GM12878 (cell line): ENCODE measurements around the gene CD14. TPM values are rescaled to one million over a fixed set of nuclear protein-coding genes. Genes with fewer than 3 reads are reported as not detected.
"Not testable (repeated sequence)": the region's sequence is repeated elsewhere in the genome, so short reads cannot be mapped to it uniquely, and the experiment has no call there.

Experiments
- ATAC-seq: fragments of 200-7000 bp; cut with Tn5 transposase; 3 replicates; pipeline ENCODE4 v1.9.1; 2020; ENCODE audit warnings: mild to moderate bottlenecking, moderate library complexity
- BruUV-seq: library from RNA; stranded (reverse); fragments of 400-500 nt; replicated peaks from 2 replicates; lab custom pipeline; 2021; lab: Mats Ljungman, UMichigan
- CTCF ChIA-PET: fragments of 300-600 bp; sonication (Branson Sonifier 250); formaldehyde crosslinking; extraction: SDS; loops from one replicate; lab custom pipeline; 2021; ENCODE audit warnings: inconsistent platforms; lab: Yijun Ruan, JAX
- POLR2A ChIA-PET: fragments of 350-600 bp; formaldehyde crosslinking; extraction: SDS; loops from one replicate; lab custom pipeline; 2021; ENCODE audit warnings: inconsistent platforms; lab: Charles Lee
- RAD21 ChIA-PET: fragments of 300-600 bp; sonication (Branson Sonifier 250); formaldehyde crosslinking; loops from one replicate; lab custom pipeline; 2023; ENCODE audit warnings: antibody characterized with exemption; ENCODE audit not compliant: unreplicated experiment; lab: Charles Lee
- SMC1A ChIA-PET: fragments of 300-600 bp; sonication (Branson Sonifier 250); formaldehyde crosslinking; loops from one replicate; lab custom pipeline; 2023; ENCODE audit not compliant: unreplicated experiment, uncharacterized antibody; lab: Charles Lee
- DNase-seq: peaks from one replicate; pipeline ENCODE4 v3.0.0-alpha.2; 2011; ENCODE audit warnings: low read depth, low spot score
- FAIRE-seq: peaks from 3 replicates; lab custom pipeline; 2011; peaks lifted over from hg19 to GRCh38; lab: Jason Lieb, UNC
- H2AFZ ChIP-seq: 2 replicates; pipeline ENCODE4 v1.6.0; 2011; ENCODE audit warnings: low read depth, low read length, control low read depth; ENCODE audit not compliant: control insufficient read depth
- H3K27ac ChIP-seq: 2 replicates; pipeline ENCODE4 v1.5.1; 2011; ENCODE audit warnings: control low read depth; ENCODE audit not compliant: control insufficient read depth, insufficient read depth
- H3K27me3 ChIP-seq, 2 experiments: replicated peaks in 1 of 2; 2 replicates each; pipeline versions ENCODE4 v1.6.0 to v1.6.1; 2011; ENCODE audit warnings: low read length in 1 of 2; ENCODE audit not compliant: control insufficient read depth in 2 of 2, insufficient read depth in 2 of 2
- H3K36me3 ChIP-seq, 2 experiments: 2 replicates each; pipeline ENCODE4 v1.5.1; 2011; ENCODE audit warnings: low read length in 1 of 2; ENCODE audit not compliant: control insufficient read depth in 2 of 2, insufficient read depth in 2 of 2
- H3K4me1 ChIP-seq: 2 replicates; pipeline ENCODE4 v1.6.1; 2011; ENCODE audit warnings: mild to moderate bottlenecking, low read length, moderate library complexity, mixed read lengths; ENCODE audit not compliant: control insufficient read depth, insufficient read depth
- H3K4me2 ChIP-seq: 2 replicates; pipeline ENCODE4 v1.6.0; 2011; ENCODE audit warnings: control low read depth; ENCODE audit not compliant: control insufficient read depth, insufficient read depth
- H3K4me3 ChIP-seq: fragments of 200-600 bp; sonication (generic); 2 replicates; pipeline ENCODE4 v1.5.1; 2016
- H3K79me2 ChIP-seq: 2 replicates; pipeline ENCODE4 v1.6.0; 2011; ENCODE audit warnings: low read length; ENCODE audit not compliant: control insufficient read depth, insufficient read depth
- H3K9ac ChIP-seq: 2 replicates; pipeline ENCODE4 v1.8.0; 2011; ENCODE audit warnings: low read length, control low read depth, mixed read lengths; ENCODE audit not compliant: control insufficient read depth, insufficient read depth
- H3K9me3 ChIP-seq: replicated peaks from 3 replicates; pipeline ENCODE4 v1.5.1; 2011; ENCODE audit warnings: mild to moderate bottlenecking, low read length; ENCODE audit not compliant: control insufficient read depth, insufficient read depth
- H4K20me1 ChIP-seq: 2 replicates; pipeline ENCODE4 v1.6.0; 2011; ENCODE audit not compliant: control insufficient read depth, insufficient read depth
- HCFC1 ChIP-seq: fragments of 150-350 bp; IDR thresholded peaks from 2 replicates; pipeline ENCODE4 v1.6.1; 2014; ENCODE audit warnings: low read length
- NR2F1 ChIP-seq: fragments of 450-650 bp; conservative IDR thresholded peaks from 2 replicates; pipeline ENCODE4 v1.6.1; 2017; ENCODE audit warnings: mild to moderate bottlenecking
- SMAD5 ChIP-seq: IDR thresholded peaks from 2 replicates; pipeline ENCODE4 v1.6.1; 2016; ENCODE audit warnings: antibody characterized with exemption, low read depth
- WGBS: methylation state at CpG from one replicate; pipeline ENCODE4 v1.1.6; 2016; ENCODE audit warnings: low lambda C conversion rate; ENCODE audit not compliant: insufficient replicate concordance, insufficient coverage; ENCODE audit errors: missing lambda C conversion rate; 5-methylcytosine and 5-hydroxymethylcytosine counted together
- in situ Hi-C: fragments of 300-500 bp; cut with MboI; formaldehyde crosslinking; loops from 9 replicates; pipeline ENCODE4 v1.14.3; 2018; ENCODE audit warnings: mixed read lengths
- intact Hi-C: fragments of 100-400 bp; cut with micrococcal nuclease; formaldehyde crosslinking; loops from one replicate; pipeline ENCODE4 v1.14.2; 2022; ENCODE audit not compliant: unreplicated experiment
- polyA plus RNA-seq, 11 experiments: library from polyadenylated mRNA; depleted of rRNA in 4 of 11; unstranded in 6 of 11; stranded (reverse) in 5 of 11; fragments of >200 nt; fragmentation: Nextera tagmentation in 4 of 11; fragmentation: Illumina TruSeq in 1 of 11; extraction: Ambion mirVana in 4 of 11; extraction: Trizol in 1 of 11; gene quantifications; 1 replicate in 1 of 11; 2 replicates in 10 of 11; pipeline versions ENCODE4 v1.2.1 to v1.2.3, GENCODE V29; 2011 to 2016; ENCODE audit warnings: inconsistent platforms in 2 of 11, missing spikeins in 2 of 11, low read depth in 1 of 11
- total RNA-seq, 4 experiments: library from RNA; depleted of rRNA in 3 of 4; stranded (reverse); fragments of >200 nt in 3 of 4; fragmentation: Illumina TruSeq in 1 of 4; extraction: Trizol in 1 of 4; gene quantifications; 2 replicates each; pipeline versions ENCODE4 v1.2.1 to v1.2.3, GENCODE V29; 2013 to 2021

Gene CD14
- total and polyA plus RNA-seq, 10 of the 15 experiments (the other 5 are each of a cell fraction or from before 2014, with no cell fraction given): 0.09 to 0.72 (median 0.18) TPM; not detected in 5

- POLR2A ChIA-PET, CTCF ChIA-PET, H3K9ac ChIP-seq, H3K79me2 ChIP-seq, BruUV-seq, H3K27me3 ChIP-seq, H3K27ac ChIP-seq, FAIRE-seq, H3K4me2 ChIP-seq, DNase-seq, H3K4me3 ChIP-seq, H3K36me3 ChIP-seq, intact Hi-C loops, RAD21 ChIA-PET, in situ Hi-C loops, SMC1A ChIA-PET, H4K20me1 ChIP-seq, H2AFZ ChIP-seq, H3K9me3 ChIP-seq, ATAC-seq, H3K4me1 ChIP-seq: not testable (repeated sequence)
- 62% methylated on average over 12 of the region's 14 CpGs for WGBS
These were observed 39.9 kb downstream of the CD14 start for GRCh38 chr5:140593070-140593469.

DNA sequence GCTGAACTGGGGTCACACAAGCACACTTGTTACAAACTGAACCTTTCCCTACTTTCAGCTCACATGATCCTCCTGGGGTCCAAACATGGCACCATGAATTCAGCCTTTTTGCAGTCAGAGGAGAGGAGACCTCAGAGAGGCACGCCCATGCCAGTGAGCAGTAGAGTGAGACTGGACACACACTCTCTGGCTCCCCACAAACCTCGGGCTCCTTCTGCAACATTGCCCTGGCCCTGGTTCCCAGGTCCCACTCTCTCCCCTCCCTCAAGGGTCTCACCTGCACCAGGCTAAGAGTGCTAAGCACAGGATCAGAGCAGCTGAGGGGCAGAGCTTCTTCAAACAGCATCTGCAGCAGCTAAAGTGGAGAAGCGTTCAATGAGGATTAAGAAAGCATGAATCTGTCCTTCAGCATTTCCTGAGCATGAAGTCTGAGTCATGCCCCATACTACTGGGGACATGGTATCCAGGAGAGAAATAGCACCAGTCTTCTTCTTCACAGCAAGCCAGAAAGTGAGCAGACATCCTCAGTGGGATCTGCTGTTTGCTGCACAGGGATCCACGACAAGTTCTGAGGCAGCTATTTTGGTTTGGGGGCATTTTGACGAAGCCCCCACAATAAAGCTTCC, 41.1 kb downstream of the CD14 start:
- H3K9ac ChIP-seq: no peak overlapping the region
- in situ Hi-C loops (no loop called here), intact Hi-C loops (no loop called here)
- ChIA-PET CTCF (no interaction called here), POLR2A (interaction anchor here (0.6 kb wide), 1 partner anchor 551 kb away, joined by 5 read pairs; no protein-coding TSS in a partner anchor), RAD21 (no interaction called here), SMC1A (interaction anchor here (0.5 kb wide), 2 partner anchors 59 to 215 kb away, joined by 3 read pairs; no protein-coding TSS in a partner anchor)
- WGBS: 1% methylated on average over 5 of the region's 5 CpGs
- no peak for TF ChIP-seq NR2F1
- TF ChIP-seq SMAD5: no peak
- TF ChIP-seq HCFC1: no peak
- no peak for FAIRE-seq
- no peaks in the 10 kb centered on the region for H3K79me2 ChIP-seq
- no peaks in the 10 kb centered on the region for H3K9me3 ChIP-seq
- no peak overlapping the region for H2AFZ ChIP-seq
- no peak overlapping the region for H3K27ac ChIP-seq
- H3K4me2 ChIP-seq: no peak overlapping the region
- H4K20me1 ChIP-seq: no peaks in the 10 kb centered on the region
- no peak overlapping the region for H3K4me3 ChIP-seq
- no peaks in the 10 kb centered on the region for H3K27me3 ChIP-seq
- ATAC-seq: peak; percentile 18; the same call in 1 of the 3 replicates
- no peaks in the 10 kb centered on the region for H3K36me3 ChIP-seq
- H3K4me1 ChIP-seq: no peaks in the 10 kb centered on the region
- no TSS peak for BruUV-seq
- no peak for DNase-seq
